Fibroblast of lung (primary cell): ENCODE results near the gene GNA12. TPM values are rescaled to one million over a fixed set of nuclear protein-coding genes. Genes with fewer than 3 reads are reported as not detected.
A peak's percentile ranks its signal among the peaks of the same experiment; 100 is the strongest.

Experiments used
- DNase-seq, 2 donors: peaks; one replicate each; pipeline versions ENCODE4 v3.0.0 to v3.0.0-alpha.2; 2010; ENCODE audit warnings: low read depth in 2 of 2
- H2AFZ ChIP-seq: 2 replicates; pipeline ENCODE4 v1.5.1; 2012; ENCODE audit warnings: low read length, control low read depth, inconsistent platforms
- H3K27ac ChIP-seq: 2 replicates; pipeline ENCODE4 v1.5.1; 2011; ENCODE audit warnings: low read length, control low read depth; ENCODE audit not compliant: insufficient read depth
- H3K27me3 ChIP-seq: 2 replicates; pipeline ENCODE4 v1.5.1; 2011; ENCODE audit warnings: mild to moderate bottlenecking, low read length; ENCODE audit not compliant: control insufficient read depth, insufficient read depth
- H3K36me3 ChIP-seq: 2 replicates; pipeline ENCODE4 v1.5.1; 2011; ENCODE audit warnings: low read length; ENCODE audit not compliant: control insufficient read depth, insufficient read depth
- H3K4me1 ChIP-seq: 2 replicates; pipeline ENCODE4 v1.5.1; 2011; ENCODE audit warnings: low read length; ENCODE audit not compliant: control insufficient read depth, insufficient read depth; ENCODE audit errors: extremely low read depth
- H3K4me2 ChIP-seq: 2 replicates; pipeline ENCODE4 v1.5.1; 2011; ENCODE audit warnings: low read length, control low read depth; ENCODE audit not compliant: insufficient read depth; ENCODE audit errors: extremely low read depth
- H3K4me3 ChIP-seq, 4 experiments: fragments of 200-600 bp in 1 of 4; sonication (generic) in 1 of 4; replicated peaks in 1 of 4; 2 replicates each; pipeline ENCODE4 v1.5.1; 2011 to 2016; ENCODE audit warnings: low read length in 4 of 4, low read depth in 3 of 4, mild to moderate bottlenecking in 3 of 4, control low read depth in 2 of 4, inconsistent platforms in 1 of 4, mixed read lengths in 1 of 4; ENCODE audit not compliant: insufficient read depth in 1 of 4; ENCODE audit errors: control extremely low read depth in 1 of 4
- H3K79me2 ChIP-seq: 2 replicates; pipeline ENCODE4 v1.5.1; 2012; ENCODE audit warnings: mild to moderate bottlenecking, low read length, inconsistent platforms; ENCODE audit not compliant: control insufficient read depth, insufficient read depth
- H3K9ac ChIP-seq: 2 replicates; pipeline ENCODE4 v1.5.1; 2011; ENCODE audit warnings: mild to moderate bottlenecking, low read length, control low read depth; ENCODE audit not compliant: insufficient read depth
- H3K9me3 ChIP-seq: 2 replicates; pipeline ENCODE4 v1.5.1; 2012; ENCODE audit warnings: low read depth, low read length; ENCODE audit not compliant: control insufficient read depth, insufficient read depth
- H4K20me1 ChIP-seq: 2 replicates; pipeline ENCODE4 v1.5.1; 2011; ENCODE audit warnings: low read length; ENCODE audit not compliant: control insufficient read depth, insufficient read depth; ENCODE audit errors: extremely low read depth
- CTCF ChIP-seq, 2 donors: IDR thresholded peaks in 1 of 2; conservative IDR thresholded peaks in 1 of 2; 1 replicate in 1 of 2; 2 replicates in 1 of 2; pipeline ENCODE4 v1.5.1; 2011 to 2012; ENCODE audit warnings: low read length in 2 of 2, control low read depth in 1 of 2, inconsistent platforms in 1 of 2, low read depth in 1 of 2, mild to moderate bottlenecking in 1 of 2
- EZH2 ChIP-seq: IDR thresholded peaks from 2 replicates; pipeline ENCODE4 v1.5.1; 2012; ENCODE audit warnings: low read length, control low read depth, mild to moderate bottlenecking; ENCODE audit errors: missing control alignments
- polyA plus RNA-seq, 2 donors: library from polyadenylated mRNA; depleted of rRNA in 1 of 2; stranded (reverse) in 1 of 2; unstranded in 1 of 2; fragments of >200 nt; gene quantifications; 2 replicates each; pipeline ENCODE4 v1.2.1, GENCODE V29; 2011 to 2012; ENCODE audit warnings: missing spikeins in 1 of 2
- total RNA-seq: library from RNA; depleted of rRNA; stranded (reverse); fragments of >200 nt; gene quantifications from 2 replicates; pipeline ENCODE4 v1.2.1, GENCODE V29; 2014

The GNA12 gene
- total and polyA plus RNA-seq, 2 donors (not counting 1 experiment from before 2014, with no cell fraction given): 36.2 to 137 TPM

GRCh38 chr7:2824678-2825461 is 19.2 kb downstream of the GNA12 start:
- Histone ChIP-seq H3K4me1 (peaks cover 34% of the 10 kb centered on the region), H3K27ac (peak overlapping the region; percentile 62)

GRCh38 chr7:2824026-2824677 is 20.0 kb downstream of the GNA12 start:
- Histone ChIP-seq H3K27ac (peak overlapping the region; percentile 26), H4K20me1 (no peaks in the 10 kb centered on the region), H3K79me2 (peaks cover 65% of the 10 kb centered on the region), H2AFZ (no peak overlapping the region), H3K36me3 (no peaks in the 10 kb centered on the region), H3K27me3 (no peaks in the 10 kb centered on the region), H3K4me2 (no peak overlapping the region), H3K4me3 (no peak overlapping the region), H3K9ac (no peak overlapping the region), H3K9me3 (no peaks in the 10 kb centered on the region), H3K4me1 (peaks cover 37% of the 10 kb centered on the region)
- DNase-seq: no peak
- TF ChIP-seq CTCF (conservative IDR thresholded peaks at IDR 0.05 in 1 of 2, IDR thresholded peaks at IDR 0.05 in 1 of 2; ENCODE audit: low read depth in 1 of 2, low read length in 2 of 2): no peak
- no peak for TF ChIP-seq EZH2

More at GRCh38 chr7:2824678-2825461, 19.2 kb downstream of the GNA12 start:
- H3K27me3 ChIP-seq: no peaks in the 10 kb centered on the region
- H4K20me1 ChIP-seq: no peaks in the 10 kb centered on the region
- no peak overlapping the region for H2AFZ ChIP-seq
- peak in 1 of 2 donors; percentile 78 for DNase-seq
- no peaks in the 10 kb centered on the region for H3K9me3 ChIP-seq
- no peak overlapping the region for H3K4me3 ChIP-seq
- no peak overlapping the region for H3K9ac ChIP-seq
- H3K4me2 ChIP-seq: peak overlapping the region; percentile 42
- H3K79me2 ChIP-seq: peaks cover 64% of the 10 kb centered on the region
- H3K36me3 ChIP-seq: no peaks in the 10 kb centered on the region
- TF ChIP-seq EZH2: no peak

GRCh38 chr7:2823130-2823529 is 21.0 kb downstream of the GNA12 start:
- H3K4me2 ChIP-seq: peak overlapping the region; percentile 51
- H4K20me1 ChIP-seq: no peaks in the 10 kb centered on the region
- no peaks in the 10 kb centered on the region for H3K36me3 ChIP-seq
- peaks cover 41% of the 10 kb centered on the region for H3K4me1 ChIP-seq
- no peaks in the 10 kb centered on the region for H3K9me3 ChIP-seq
- H2AFZ ChIP-seq: no peak overlapping the region
- H3K27ac ChIP-seq: peak overlapping the region; percentile 90
- TF ChIP-seq CTCF (conservative IDR thresholded peaks at IDR 0.05 in 1 of 2, IDR thresholded peaks at IDR 0.05 in 1 of 2; ENCODE audit: low read depth in 1 of 2, low read length in 2 of 2) (no peak), EZH2 (no peak)
- H3K4me3 ChIP-seq: no peak overlapping the region
- no peak for DNase-seq
- no peak overlapping the region for H3K9ac ChIP-seq
- peaks cover 68% of the 10 kb centered on the region for H3K79me2 ChIP-seq
- no peaks in the 10 kb centered on the region for H3K27me3 ChIP-seq
